ENCODE data around the gene ACKR3. TPM values are rescaled to one million over a fixed set of nuclear protein-coding genes. Genes with fewer than 3 reads are reported as not detected.

Gene ACKR3
- total RNA-seq (2012; rRNA removed) (not detected in 2 replicates), polyA plus RNA-seq (2012; rRNA removed) (not detected in 2 replicates), Bru-seq, nascent RNA (percentile 13 among the genes with signal in this experiment), BruChase-seq, experiment 1, labeled RNA remaining after a 6-hour chase (percentile 15 among the genes with signal in this experiment), BruChase-seq, experiment 2, labeled RNA remaining after a 2-hour chase (percentile 32 among the genes with signal in this experiment)
- polyA plus RNA-seq (2012; cell fraction: cytosol; rRNA removed), result not detected in 2 replicates
- 0.32 TPM in 1 of 2 replicates, not detected in the other for polyA plus RNA-seq (2012; cell fraction: nucleus; rRNA removed; ENCODE audit: low replicate concordance)
- long read RNA-seq, result 0 reads

- no peak within 1 kb of the TSS for H2AK9ac ChIP-seq (replicated peaks; ENCODE audit: low read depth, low read length, poor library complexity)
- no peak within 1 kb of the TSS for H3K56ac ChIP-seq (ENCODE audit: extremely low read depth, insufficient read depth, low read length)
- no peak within 1 kb of the TSS for H3K4ac ChIP-seq (ENCODE audit: low read depth, low read length)
- H4K8ac ChIP-seq (ENCODE audit: low read depth in 2 of 2, low read length in 2 of 2), result no peak within 1 kb of the TSS
- peak within 1 kb of the TSS; percentile 2; the same call in 1 of the 2 replicates for H3K4me2 ChIP-seq (ENCODE audit: low read depth, low read length)
- H4K20me1 ChIP-seq (ENCODE audit: insufficient read depth, low read length), result no peaks in the 10 kb centered on the region
- no peak within 1 kb of the TSS for H2BK20ac ChIP-seq (ENCODE audit: low read depth, low read length)
- in situ Hi-C loops (cut with MboI; ENCODE audit: low sequenced_read_pairs), result no loop called here
- TF ChIP-seq MAFK (IDR thresholded peaks at IDR 0.05; ENCODE audit: low read depth, low read length) (no peak), CEBPB (IDR thresholded peaks at IDR 0.05; ENCODE audit: low read depth, low read length) (no peak), CTCF (conservative IDR thresholded peaks at IDR 0.05; ENCODE audit: low read depth, low read length) (0 out of 2 replicates have a peak, but pooled peaks have one; percentile 10), RFX5 (IDR thresholded peaks at IDR 0.05; ENCODE audit: low read depth, low read length) (no peak)
- intact Hi-C loops (cut with micrococcal nuclease), result loop anchor here (5.0 kb wide), 1 partner anchor 458 kb away; no protein-coding TSS in a partner anchor
- H3K27ac ChIP-seq (ENCODE audit: insufficient read depth, low read length), result no peak within 1 kb of the TSS
- 7% methylated on average over 10 of the region's 10 CpGs; no CpG with 5 or more reads in 1 of the 2 experiments for WGBS, 2 experiments (ENCODE audit: extremely low coverage in 2 of 2, insufficient read length in 1 of 2)
- no peak within 1 kb of the TSS for H2BK5ac ChIP-seq (ENCODE audit: low read depth, low read length, poor library complexity, severe bottlenecking)
- no peak within 1 kb of the TSS for H2AFZ ChIP-seq (replicated peaks; ENCODE audit: low read length, poor library complexity)
- ChIA-PET CTCF (no interaction called here), POLR2A (ENCODE audit: unreplicated experiment) (no interaction called here)
- DNase-seq (peak; percentile 24), ATAC-seq (ENCODE audit: low read depth) (peak; percentile 85)
- no peak within 1 kb of the TSS for H3K4me3 ChIP-seq (ENCODE audit: insufficient read depth, low read depth, low read length)
- H3K14ac ChIP-seq (replicated peaks; ENCODE audit: low read depth, low read length), result no peak within 1 kb of the TSS
- no peak within 1 kb of the TSS for H3K23ac ChIP-seq (ENCODE audit: low read depth, low read length)
- H3K18ac ChIP-seq (ENCODE audit: low read depth, low read length), result no peak within 1 kb of the TSS
- no TSS peak for BruUV-seq (replicated peaks)
- H3K9me1 ChIP-seq (ENCODE audit: insufficient read depth, low read length), result no peaks in the 10 kb centered on the region
- H4K5ac ChIP-seq (ENCODE audit: low read depth, low read length), result no peak within 1 kb of the TSS
- H3K27me3 ChIP-seq (ENCODE audit: control insufficient read depth, insufficient read depth, low read length), result peaks cover 61% of the 10 kb centered on the region
- H2BK15ac ChIP-seq (ENCODE audit: low read depth, low read length), result no peak within 1 kb of the TSS
- no peaks in the 10 kb centered on the region; the same call in 1 of the 2 replicates for H3K4me1 ChIP-seq (ENCODE audit: control insufficient read depth, insufficient read depth, low read length)
- no peak within 1 kb of the TSS for H2AK5ac ChIP-seq (ENCODE audit: low read depth, low read length)
- no peak within 1 kb of the TSS for H4K91ac ChIP-seq (ENCODE audit: insufficient read depth, low read depth, low read length)
- H3K79me1 ChIP-seq (ENCODE audit: low read depth in 1 of 2, low read length in 2 of 2), result no peaks in the 10 kb centered on the region
- no peak within 1 kb of the TSS for H2BK120ac ChIP-seq (ENCODE audit: low read depth, low read length)
- H3K36me3 ChIP-seq (ENCODE audit: control insufficient read depth, insufficient read depth, low read length), result no peaks in the 10 kb centered on the region
- H3K9ac ChIP-seq (ENCODE audit: low read depth, low read length), result no peak within 1 kb of the TSS
- H3K9me3 ChIP-seq (ENCODE audit: control insufficient read depth, insufficient read depth, low read length), result no peaks in the 10 kb centered on the region
- dilution Hi-C loops (cut with HindIII; ENCODE audit: low sequenced_read_pairs, unreplicated experiment), result no loop called here
Observed at GRCh38 chr2:236569573-236569973, at the start of gene ACKR3. TSS of gene ACKR3 (plus strand) at chr2:236569825. CDS start at chr2:236580466, 10,641 bp downstream.
